Omental fat pad (tissue), 4 donors: ENCODE measurements around the gene GPR161. TPM values are rescaled to one million over a fixed set of nuclear protein-coding genes. Genes with fewer than 3 reads are reported as not detected.

Source experiments
- ATAC-seq: fragments of 150-250 bp; one replicate; pipeline ENCODE4 v1.9.1; 2016; ENCODE audit warnings: mild to moderate bottlenecking, moderate library complexity; ENCODE audit not compliant: low FRiP score
- DNase-seq: peaks from one replicate; pipeline ENCODE4 v3.0.0-alpha.2; 2019; ENCODE audit warnings: low spot score
- total RNA-seq, 4 donors: library from RNA; depleted of rRNA; stranded (reverse); fragments of >200 nt; gene quantifications; one replicate each; pipeline ENCODE4 v1.1.0, GENCODE V29; 2016
- TF ChIP-seq, protein P1 (sequence below), 3 donors: fragments of 450-650 bp; IDR thresholded peaks; one replicate each; pipeline ENCODE4 v1.5.1; 2016 to 2017; ENCODE audit warnings: antibody characterized with exemption in 3 of 3, mild to moderate bottlenecking in 3 of 3, moderate library complexity in 2 of 3

GPR161 gene
- total RNA-seq, 4 donors from 2014 or later = 4.0 to 8.0 (median 5.9) TPM

DNA sequence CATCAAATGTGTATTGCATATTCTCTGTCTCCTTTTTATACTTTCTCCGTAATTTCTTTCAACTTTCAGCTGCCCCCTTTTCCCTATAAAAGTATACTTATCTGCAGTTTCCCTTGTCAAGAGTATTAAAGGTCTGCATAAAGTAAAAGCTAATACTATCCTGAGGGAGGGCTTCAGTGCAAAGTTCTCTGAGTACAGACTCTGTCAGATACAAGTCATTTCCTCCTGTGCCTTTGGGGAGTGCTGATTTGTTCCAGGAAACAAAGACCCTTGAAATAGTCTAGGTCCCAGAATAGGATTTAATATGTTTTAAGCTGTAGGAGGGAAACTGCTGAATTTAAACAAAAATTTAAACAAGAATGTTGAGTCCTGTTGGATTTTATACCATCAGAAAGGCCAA lies 11.7 kb downstream of the GPR161 start:
- ATAC-seq (no peak), DNase-seq (no peak)
- TF ChIP-seq, protein P1, sequence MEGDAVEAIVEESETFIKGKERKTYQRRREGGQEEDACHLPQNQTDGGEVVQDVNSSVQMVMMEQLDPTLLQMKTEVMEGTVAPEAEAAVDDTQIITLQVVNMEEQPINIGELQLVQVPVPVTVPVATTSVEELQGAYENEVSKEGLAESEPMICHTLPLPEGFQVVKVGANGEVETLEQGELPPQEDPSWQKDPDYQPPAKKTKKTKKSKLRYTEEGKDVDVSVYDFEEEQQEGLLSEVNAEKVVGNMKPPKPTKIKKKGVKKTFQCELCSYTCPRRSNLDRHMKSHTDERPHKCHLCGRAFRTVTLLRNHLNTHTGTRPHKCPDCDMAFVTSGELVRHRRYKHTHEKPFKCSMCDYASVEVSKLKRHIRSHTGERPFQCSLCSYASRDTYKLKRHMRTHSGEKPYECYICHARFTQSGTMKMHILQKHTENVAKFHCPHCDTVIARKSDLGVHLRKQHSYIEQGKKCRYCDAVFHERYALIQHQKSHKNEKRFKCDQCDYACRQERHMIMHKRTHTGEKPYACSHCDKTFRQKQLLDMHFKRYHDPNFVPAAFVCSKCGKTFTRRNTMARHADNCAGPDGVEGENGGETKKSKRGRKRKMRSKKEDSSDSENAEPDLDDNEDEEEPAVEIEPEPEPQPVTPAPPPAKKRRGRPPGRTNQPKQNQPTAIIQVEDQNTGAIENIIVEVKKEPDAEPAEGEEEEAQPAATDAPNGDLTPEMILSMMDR (IDR thresholded peaks at IDR 0.05) = no peak

DNA sequence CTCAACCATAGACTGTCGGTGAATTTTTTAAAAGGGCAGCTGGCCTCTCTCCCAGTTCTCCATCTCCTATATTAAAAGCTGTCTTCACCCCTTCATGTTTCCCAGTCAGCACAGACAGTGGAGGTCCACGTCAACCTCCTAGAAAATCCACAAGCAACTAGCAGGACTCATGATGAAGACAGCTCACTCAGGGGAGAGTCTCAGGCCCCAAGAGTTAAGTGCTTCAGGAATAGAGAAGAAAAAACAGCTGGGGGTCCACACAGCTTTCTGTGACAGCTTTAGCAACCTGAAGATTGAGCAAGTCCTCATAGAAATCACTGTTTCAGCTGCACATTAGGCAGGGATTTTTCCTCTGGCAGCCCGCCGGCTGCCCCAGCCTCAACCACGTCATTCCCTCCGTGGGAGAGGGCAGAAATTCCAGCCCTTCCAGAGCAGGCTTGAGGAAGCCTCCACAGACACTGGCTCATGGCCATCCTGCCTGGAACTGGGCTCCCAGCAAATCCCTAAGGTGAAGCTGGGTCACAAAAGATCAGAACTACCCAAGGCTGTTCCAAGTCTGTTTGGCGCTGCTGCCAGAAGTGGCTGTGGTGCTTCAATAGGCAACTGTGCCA lies 15.2 kb downstream of the GPR161 start:
- DNase-seq (no peak), ATAC-seq (peak; percentile 94)
- TF ChIP-seq, protein P1 (IDR thresholded peaks at IDR 0.05) = no peak

DNA sequence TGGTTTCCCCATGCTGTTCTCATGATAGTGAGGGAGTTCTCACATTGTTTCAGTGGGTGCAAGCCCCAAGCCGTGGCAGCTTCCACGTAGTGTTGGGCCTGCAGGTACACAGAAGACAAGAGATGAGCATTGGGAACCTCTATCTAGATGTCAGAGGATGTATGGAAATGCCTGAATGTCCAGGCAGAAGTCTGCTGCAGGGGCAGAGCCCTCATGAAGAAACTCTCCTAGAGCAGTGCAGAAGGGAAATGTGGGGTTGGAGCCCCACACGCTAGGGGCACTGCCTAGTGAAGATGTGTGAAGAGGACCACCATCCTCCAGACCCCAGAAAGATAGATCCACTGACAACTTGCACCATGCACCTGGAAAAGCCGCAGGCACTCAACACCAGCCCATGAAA lies 17.0 kb downstream of the GPR161 start:
- DNase-seq (no peak), ATAC-seq (no peak)
- TF ChIP-seq, protein P1 (IDR thresholded peaks at IDR 0.05) = no peak

DNA sequence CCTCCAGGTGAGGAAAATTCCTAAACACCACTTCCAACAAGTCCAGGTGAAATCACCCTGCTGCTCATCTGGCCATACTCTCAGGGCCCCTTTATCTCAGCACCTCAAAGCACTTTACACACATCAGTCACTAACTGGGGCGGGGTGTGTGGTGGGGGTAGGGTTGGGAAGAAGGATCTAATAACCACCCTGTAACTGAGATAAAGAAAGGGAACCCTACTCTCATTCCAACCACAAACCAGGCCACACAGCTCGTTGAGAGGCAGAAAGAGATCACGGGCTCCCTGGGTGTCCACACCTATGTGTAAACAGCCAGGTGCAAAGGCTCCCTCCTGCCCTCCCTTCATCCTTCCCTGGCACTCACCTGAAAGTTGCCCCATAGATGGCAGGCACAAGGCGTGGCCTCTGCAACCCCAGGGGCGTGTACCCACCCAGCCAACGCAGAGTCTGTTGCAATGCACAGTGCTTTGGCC lies 20.4 kb downstream of the GPR161 start:
- ATAC-seq = no peak
- DNase-seq = no peak
- TF ChIP-seq, protein P1 (IDR thresholded peaks at IDR 0.05) = no peak

DNA sequence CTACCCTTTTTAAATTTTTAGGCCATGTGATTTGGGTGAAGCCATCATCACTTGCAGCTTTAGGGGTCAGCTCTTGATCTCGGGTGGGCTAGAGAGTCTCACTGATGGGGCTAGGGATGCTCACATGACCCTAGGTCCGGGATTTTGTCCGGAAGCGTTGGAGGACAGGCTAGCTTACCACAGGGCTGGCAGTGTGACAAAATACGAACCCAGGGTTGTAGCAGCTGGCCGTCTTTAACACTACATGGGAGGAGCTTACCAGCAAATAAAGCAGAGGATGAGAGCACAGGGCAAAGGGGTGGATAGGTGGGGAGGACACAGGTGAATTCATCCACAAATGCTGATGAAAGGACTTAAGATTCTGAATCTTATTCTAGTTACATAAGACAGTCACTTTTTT lies 21.9 kb downstream of the GPR161 start:
- ATAC-seq (no peak), DNase-seq (no peak)
- TF ChIP-seq, protein P1 (IDR thresholded peaks at IDR 0.05) = no peak

DNA sequence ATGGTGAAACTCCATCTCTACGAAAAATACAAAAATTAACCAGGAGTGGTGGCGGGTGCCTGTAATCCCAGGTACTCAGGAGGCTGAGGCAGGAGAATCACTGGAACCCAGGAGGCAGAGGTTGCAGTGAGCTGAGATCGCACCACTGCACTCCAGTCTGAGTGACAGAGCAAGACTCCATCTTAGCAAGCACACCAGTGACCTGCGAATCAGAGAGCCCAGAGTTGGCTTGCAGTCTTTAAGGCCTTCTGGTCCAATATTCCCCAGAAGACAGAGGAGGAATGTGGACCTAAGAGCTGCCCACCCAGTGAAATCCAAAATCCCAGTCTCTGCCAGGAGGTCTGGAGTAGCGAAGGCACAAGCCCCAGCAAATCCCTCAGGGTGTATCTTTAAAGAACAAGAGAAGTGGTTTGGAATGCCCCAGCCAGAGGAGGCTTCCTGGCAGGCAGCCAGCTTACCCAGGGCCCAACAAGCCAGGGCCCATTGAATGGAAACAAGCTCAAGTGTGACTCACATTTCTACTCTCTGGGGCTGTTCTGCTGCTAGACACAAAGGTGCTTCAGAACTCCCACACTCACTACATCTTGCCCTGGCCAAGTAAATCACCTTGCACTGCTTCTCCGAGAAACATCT lies 23.9 kb downstream of the GPR161 start:
- TF ChIP-seq, protein P1 (IDR thresholded peaks at IDR 0.05) = no peak
- ATAC-seq = no peak
- no peak for DNase-seq
